Gastroesophageal sphincter (tissue), 3 donors: ENCODE data around the gene MARCHF6.

Experiments used
- CTCF ChIP-seq, 4 experiments: fragments of 200-600 bp in 2 of 4; fragments of 450-650 bp in 2 of 4; sonication (generic) in 1 of 4; IDR thresholded peaks; one replicate each; pipeline ENCODE4 v1.5.1; 2017 to 2019; ENCODE audit warnings: antibody characterized with exemption in 4 of 4, mild to moderate bottlenecking in 2 of 4, moderate library complexity in 2 of 4
- EP300 ChIP-seq: sonication (generic); formaldehyde crosslinking; IDR thresholded peaks from one replicate; pipeline ENCODE4 v1.6.1; 2017; ENCODE audit warnings: antibody characterized with exemption, mild to moderate bottlenecking
- POLR2A ChIP-seq, 2 donors: fragments of 450-650 bp; IDR thresholded peaks; one replicate each; pipeline ENCODE4 v1.6.1; 2017; ENCODE audit warnings: antibody characterized with exemption in 2 of 2, mild to moderate bottlenecking in 2 of 2, moderate library complexity in 1 of 2
- POLR2AphosphoS5 ChIP-seq: sonication (generic); formaldehyde crosslinking; IDR thresholded peaks from one replicate; pipeline ENCODE4 v1.6.1; 2017; ENCODE audit warnings: antibody characterized with exemption

- TF ChIP-seq CTCF (IDR thresholded peaks at IDR 0.05) (no peak), EP300 (no peak), POLR2A (IDR thresholded peaks at IDR 0.05) (no peak), POLR2AphosphoS5 (no peak)
Measured at GRCh38 chr5:10317825-10318682, 35.4 kb upstream of the MARCHF6 start.
